ENCODE measurements around the gene MYO1D.
A peak's percentile ranks its signal among the peaks of the same experiment; 100 is the strongest.

The MYO1D gene

GRCh38 chr17:32569171-32570080, 307.5 kb downstream of the MYO1D start:
- no peak for DNase-seq (ENCODE audit: low read depth in 2 of 2)

- DNase-seq (ENCODE audit: low read depth in 2 of 2) = no peak
These were observed 308.2 kb downstream of the MYO1D start for GRCh38 chr17:32568705-32569104.

GRCh38 chr17:32567511-32567910, 309.4 kb downstream of the MYO1D start:
- DNase-seq (ENCODE audit: low read depth in 2 of 2) = no peak

GRCh38 chr17:32567086-32567485, 309.8 kb downstream of the MYO1D start:
- no peak for DNase-seq (ENCODE audit: low read depth in 2 of 2)

GRCh38 chr17:32566303-32566702, 310.6 kb downstream of the MYO1D start:
- DNase-seq (ENCODE audit: low read depth in 2 of 2) = no peak

GRCh38 chr17:32565401-32565800, 311.5 kb downstream of the MYO1D start:
- no peak for DNase-seq (ENCODE audit: low read depth in 2 of 2)

- DNase-seq (ENCODE audit: low read depth in 2 of 2) = peak in 1 of 2 donors; percentile 18
These were observed 312.6 kb downstream of the MYO1D start for GRCh38 chr17:32564325-32564724.

GRCh38 chr17:32563583-32563982, 313.3 kb downstream of the MYO1D start:
- no peak for DNase-seq (ENCODE audit: low read depth in 2 of 2)

- no peak for DNase-seq (ENCODE audit: low read depth in 2 of 2)
These were observed 317.8 kb downstream of the MYO1D start for GRCh38 chr17:32558997-32559650.

- DNase-seq (ENCODE audit: low read depth in 2 of 2) = no peak
These were observed 318.5 kb downstream of the MYO1D start for GRCh38 chr17:32558326-32558955.

GRCh38 chr17:32555611-32556310, 321.2 kb downstream of the MYO1D start:
- DNase-seq (ENCODE audit: low read depth in 2 of 2) = no peak

- DNase-seq (ENCODE audit: low read depth in 2 of 2) = no peak
These were observed 323.8 kb downstream of the MYO1D start for GRCh38 chr17:32553168-32553567.

GRCh38 chr17:32552280-32552679, 324.6 kb downstream of the MYO1D start:
- no peak for DNase-seq (ENCODE audit: low read depth in 2 of 2)

GRCh38 chr17:32551186-32551955, 325.6 kb downstream of the MYO1D start:
- DNase-seq (ENCODE audit: low read depth in 2 of 2) = no peak

GRCh38 chr17:32549559-32549958, 327.4 kb downstream of the MYO1D start:
- no peak for DNase-seq (ENCODE audit: low read depth in 2 of 2)

GRCh38 chr17:32546031-32546444, 330.9 kb downstream of the MYO1D start:
- no peak for DNase-seq (ENCODE audit: low read depth in 2 of 2)

GRCh38 chr17:32542186-32542585, 334.7 kb downstream of the MYO1D start:
- no peak for DNase-seq (ENCODE audit: low read depth in 2 of 2)

- no peak for DNase-seq (ENCODE audit: low read depth in 2 of 2)
These were observed 335.3 kb downstream of the MYO1D start for GRCh38 chr17:32541640-32542039.

- DNase-seq (ENCODE audit: low read depth in 2 of 2) = no peak
These were observed 339.9 kb downstream of the MYO1D start for GRCh38 chr17:32536736-32537643.

- DNase-seq (ENCODE audit: low read depth in 2 of 2) = no peak
These were observed 343.6 kb downstream of the MYO1D start for GRCh38 chr17:32533296-32533695.

Data from stimulated activated CD4-positive, alpha-beta T cell treated with anti-CD3 and anti-CD28 coated beads, Interleukin-15, amount 100 ng/mL, for 48 hours (primary cell).